GM19035 (cell line): ENCODE data around the gene PLPP7.
"Not testable (repeated sequence)": the region's sequence is repeated elsewhere in the genome, so short reads cannot be mapped to it uniquely, and the experiment has no call there.

Experiments used
- ATAC-seq: cut with Tn5 transposase; IDR thresholded peaks from one replicate; pipeline ENCODE4 v1.9.1; 2021; ENCODE audit not compliant: unreplicated experiment

PLPP7 gene

GRCh38 chr9:131266266-131267229, 23.0 kb upstream of the PLPP7 start:
- no peak for ATAC-seq

DNA sequence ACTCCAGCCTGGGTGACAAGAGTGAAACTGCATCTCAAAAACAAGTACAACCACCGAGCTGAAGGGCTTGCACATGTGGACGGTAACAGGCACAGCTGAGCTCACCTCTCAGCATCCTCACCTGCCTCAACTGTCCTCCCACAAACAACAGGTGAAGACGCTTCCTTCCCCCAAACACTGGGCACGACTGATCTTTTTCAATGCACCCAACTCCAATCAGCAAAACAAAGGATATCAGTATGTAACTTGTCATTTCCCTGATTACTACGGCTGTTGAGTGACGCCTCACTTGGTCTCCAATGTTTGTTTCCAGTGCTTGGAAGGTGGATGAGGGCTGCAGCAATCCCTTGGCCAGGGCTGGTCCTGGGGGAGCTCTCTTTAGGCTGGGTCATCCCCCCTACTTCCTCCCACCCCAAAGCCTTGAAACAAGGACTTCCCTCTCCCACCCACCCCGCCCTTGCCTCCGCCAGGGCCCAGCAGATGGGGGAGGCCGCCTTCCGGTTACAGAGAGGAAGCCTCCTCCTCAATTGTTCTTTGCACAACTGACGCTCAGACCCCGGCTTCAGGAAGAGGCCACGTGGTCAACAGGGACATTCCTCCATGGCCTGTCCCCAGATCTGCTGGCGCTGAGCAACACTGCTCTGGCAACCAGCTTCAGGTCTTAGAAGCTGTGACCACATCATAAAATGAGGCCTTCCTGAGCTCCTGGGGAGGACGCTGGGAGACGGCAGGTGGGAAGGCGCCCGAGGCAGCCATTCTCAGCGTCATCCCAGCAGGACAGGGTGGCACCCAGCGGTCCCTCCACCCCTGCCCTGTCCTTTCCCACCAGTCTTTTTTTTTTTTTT, 19.1 kb upstream of the PLPP7 start:
- ATAC-seq: no peak

GRCh38 chr9:131271016-131271273, 18.6 kb upstream of the PLPP7 start:
- ATAC-seq: not testable (repeated sequence)

DNA sequence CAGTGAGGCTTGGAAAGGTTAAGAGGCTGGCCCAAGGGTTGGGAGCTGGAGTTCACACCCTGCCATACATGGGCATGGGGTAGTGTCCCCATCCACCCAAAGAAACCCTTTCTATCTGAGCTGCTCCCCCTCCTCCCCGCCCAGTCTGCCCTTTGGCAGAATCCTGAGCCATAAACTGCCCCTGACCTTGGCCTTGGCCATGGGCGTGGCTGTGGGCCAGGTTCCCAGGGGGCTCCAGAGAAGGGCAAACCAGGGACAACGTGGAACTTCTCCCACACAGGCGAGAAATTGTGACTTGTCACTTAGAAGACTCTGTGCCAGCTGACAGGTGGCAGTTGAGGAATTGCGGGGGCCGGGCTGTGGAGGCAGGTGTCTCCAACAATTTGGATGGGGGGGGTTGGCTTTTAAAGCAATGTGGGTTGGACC, 18.0 kb upstream of the PLPP7 start:
- ATAC-seq: no peak

- no peak for ATAC-seq
Observed at GRCh38 chr9:131272212-131272611, 17.3 kb upstream of the PLPP7 start.

- ATAC-seq: no peak
Observed at GRCh38 chr9:131273146-131273855, 16.2 kb upstream of the PLPP7 start.

GRCh38 chr9:131273856-131274673, 15.5 kb upstream of the PLPP7 start:
- ATAC-seq: no peak

- ATAC-seq: no peak
Observed at GRCh38 chr9:131274674-131275331, 14.7 kb upstream of the PLPP7 start.

DNA sequence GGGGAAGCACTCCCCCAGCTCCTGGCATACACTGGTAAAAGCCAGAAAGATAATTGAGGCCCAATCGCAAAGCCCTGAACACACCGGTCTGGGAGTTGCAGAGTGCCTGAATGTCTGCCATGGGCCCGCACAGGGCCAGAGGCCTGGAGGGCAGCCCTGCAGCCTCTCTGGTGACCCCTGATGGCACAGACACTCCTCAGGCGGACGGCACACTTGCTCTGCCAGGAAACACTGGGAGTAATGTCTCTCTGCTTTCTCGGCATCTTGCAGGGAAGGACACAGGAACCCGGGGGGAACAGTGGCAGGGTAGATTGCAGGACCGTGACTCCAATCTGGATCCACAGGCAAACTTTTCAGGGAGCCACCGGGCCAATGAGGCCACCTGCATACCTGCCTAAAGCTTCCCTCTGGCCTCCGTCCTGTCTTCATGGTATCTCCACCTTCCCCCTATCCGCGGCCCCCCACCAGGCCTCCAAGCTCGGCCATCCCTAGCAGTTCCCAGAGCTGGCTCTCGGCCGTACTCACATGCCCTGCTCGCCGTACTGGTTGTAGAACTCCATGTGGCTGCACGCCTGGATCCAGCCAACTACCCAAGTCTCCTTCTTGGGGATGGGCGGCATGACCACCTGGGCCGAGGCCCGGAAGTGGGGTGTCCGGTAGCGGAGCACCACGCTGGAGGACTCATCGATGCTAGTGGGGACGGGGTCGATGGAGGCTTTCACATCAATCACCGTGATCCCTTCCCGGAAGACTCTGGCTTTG, 14.0 kb upstream of the PLPP7 start:
- ATAC-seq: no peak

- ATAC-seq: no peak
Observed at GRCh38 chr9:131276094-131276888, 13.2 kb upstream of the PLPP7 start, which contains the start of gene FAM78A. Gene FAM78A, minus strand, starts transcription at chr9:131276510. Its CDS starts 331 bp downstream, at chr9:131276179.

GRCh38 chr9:131276891-131277286, 12.6 kb upstream of the PLPP7 start:
- no peak for ATAC-seq

GRCh38 chr9:131277287-131277909, 12.1 kb upstream of the PLPP7 start:
- ATAC-seq: no peak

DNA sequence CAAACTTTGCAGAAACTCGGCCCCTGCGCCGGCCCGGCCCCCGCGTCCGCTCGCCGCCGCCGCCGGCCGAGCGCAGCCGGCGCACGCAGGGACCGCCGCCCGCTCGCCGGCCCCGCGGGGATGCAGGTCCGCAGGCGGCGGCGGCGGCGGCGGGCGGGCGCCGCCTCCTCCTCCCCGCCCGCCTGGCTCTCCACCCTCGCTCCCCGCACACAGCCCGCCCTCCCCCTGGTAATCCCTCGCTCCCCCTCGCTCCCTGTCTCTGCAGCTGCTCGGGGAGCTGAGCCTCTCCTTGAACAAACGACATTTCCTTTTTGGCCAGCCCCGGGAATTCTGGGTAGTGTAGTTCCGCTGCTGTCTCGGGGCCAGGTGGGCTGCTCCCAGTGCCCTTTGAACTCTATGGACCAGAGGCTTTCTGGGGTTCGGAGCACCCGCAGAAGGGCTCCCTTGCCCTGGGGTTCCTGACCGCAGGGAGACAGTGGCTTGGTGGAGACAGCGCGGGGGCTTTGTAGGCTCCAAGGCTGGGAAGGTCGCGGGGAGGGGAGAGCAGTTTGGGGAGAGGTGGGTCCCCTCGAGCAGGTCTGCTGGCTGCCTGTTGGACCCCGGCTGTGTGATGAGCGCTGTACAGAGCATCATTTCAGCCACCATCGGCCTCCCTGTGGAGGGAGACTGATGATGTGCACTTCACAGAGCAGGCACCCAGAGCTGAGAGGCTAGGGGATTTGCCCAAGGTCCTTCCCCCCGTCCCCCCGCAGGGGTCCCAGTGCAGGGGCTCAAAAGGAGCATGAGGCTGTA, 11.4 kb upstream of the PLPP7 start:
- no peak for ATAC-seq

DNA sequence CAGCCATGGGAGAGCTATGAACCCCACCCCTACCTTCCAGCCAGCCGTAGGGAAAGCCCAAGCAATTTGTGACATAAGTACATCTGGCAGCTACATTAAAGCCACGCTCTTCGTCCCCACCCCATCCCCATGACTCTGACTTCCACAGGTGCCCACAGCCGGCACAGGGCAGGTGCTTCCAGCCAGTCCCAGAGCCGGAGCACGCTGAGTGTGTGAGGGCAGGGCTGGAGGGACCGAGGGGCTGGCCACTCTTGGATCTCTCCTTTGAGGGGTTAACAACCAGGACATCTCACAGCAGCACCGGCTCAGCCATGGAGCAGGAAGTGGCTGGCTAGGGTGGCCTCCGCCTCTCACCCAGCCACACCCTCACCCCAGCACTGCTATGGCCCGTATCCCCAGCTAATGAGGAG, 10.8 kb upstream of the PLPP7 start:
- ATAC-seq: no peak

GRCh38 chr9:131279196-131279862, 10.2 kb upstream of the PLPP7 start:
- ATAC-seq: no peak

DNA sequence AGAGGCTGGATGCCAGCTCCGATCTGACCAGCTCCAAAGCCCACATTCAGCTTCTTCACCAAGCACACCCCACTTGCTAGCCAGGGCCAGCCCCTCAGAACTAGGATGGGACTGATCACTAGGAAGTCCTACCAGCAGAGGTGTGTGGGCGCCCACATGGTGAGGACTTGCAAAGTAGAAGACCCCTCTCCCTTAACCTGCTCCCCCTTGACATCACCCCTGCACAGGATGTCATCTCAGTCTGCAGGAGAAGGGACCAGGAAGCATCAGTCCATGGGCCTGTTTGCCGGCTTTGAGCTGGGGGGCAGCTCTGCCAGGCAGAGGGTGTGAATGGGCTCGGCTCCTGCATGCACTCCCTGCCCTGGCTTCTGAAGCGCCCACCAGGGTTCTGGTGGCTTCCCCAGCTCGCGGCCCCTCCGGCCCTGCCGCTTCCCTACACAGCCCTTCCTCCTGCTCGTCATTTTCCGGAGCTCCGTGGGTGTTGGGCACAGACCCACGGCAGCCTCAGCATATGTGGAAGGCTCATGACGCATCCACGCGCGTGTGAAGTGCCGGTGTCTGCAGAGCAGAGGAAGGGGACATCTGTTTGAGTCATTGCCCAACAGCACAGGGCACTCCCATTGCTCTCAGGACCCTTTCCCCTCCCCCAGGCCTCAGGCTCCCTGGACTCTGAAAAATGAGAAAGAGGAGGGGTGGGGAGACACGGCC, 9.5 kb upstream of the PLPP7 start:
- ATAC-seq: no peak
